ENCODE data around the gene TJP1.
"Not testable (repeated sequence)": the region's sequence is repeated elsewhere in the genome, so short reads cannot be mapped to it uniquely, and the experiment has no call there.

TJP1 gene

DNA sequence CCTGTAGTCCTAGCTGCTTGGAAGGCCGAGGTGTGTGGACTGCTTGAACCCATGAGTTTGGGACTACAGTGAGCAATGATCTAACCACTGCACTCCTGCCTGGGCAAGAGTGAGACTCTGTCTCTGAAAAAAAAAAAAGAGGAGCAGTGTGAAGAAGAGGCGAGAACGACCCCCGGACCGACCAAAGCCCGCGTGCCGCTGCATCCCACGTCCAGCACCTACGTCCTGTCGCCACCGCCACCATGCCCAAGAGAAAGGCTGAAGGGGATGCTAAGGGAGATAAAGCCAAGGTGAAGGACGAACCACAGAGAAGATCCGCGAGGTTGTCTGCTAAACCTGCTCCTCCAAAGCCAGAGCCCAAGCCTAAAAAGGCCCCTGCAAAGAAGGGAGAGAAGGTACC lies 91.8 kb downstream of the TJP1 start:
- H3K9ac ChIP-seq (ENCODE audit: low read length); H4K8ac ChIP-seq (ENCODE audit: low read depth, low read length); H3K4me1 ChIP-seq (ENCODE audit: control insufficient read depth, low read depth, low read length); H3K27ac ChIP-seq (ENCODE audit: low read depth, low read length); DNase-seq; H3K4me2 ChIP-seq (ENCODE audit: low read length); H3K23ac ChIP-seq (ENCODE audit: low read length); H3K4ac ChIP-seq (ENCODE audit: low read depth, low read length); H2BK120ac ChIP-seq (ENCODE audit: low read depth, low read length); H3K36me3 ChIP-seq (ENCODE audit: control insufficient read depth, insufficient read depth, low read length); H3K18ac ChIP-seq (ENCODE audit: low read length); H4K5ac ChIP-seq (ENCODE audit: low read length); H3K56ac ChIP-seq (ENCODE audit: low read length); H3K79me1 ChIP-seq (ENCODE audit: low read length); H3K79me2 ChIP-seq (ENCODE audit: control insufficient read depth, insufficient read depth, low read length); H2BK5ac ChIP-seq (ENCODE audit: low read length); H3K27me3 ChIP-seq (ENCODE audit: insufficient read depth, low read length, poor library complexity); H2BK15ac ChIP-seq (replicated peaks; ENCODE audit: low read depth); H2AK5ac ChIP-seq (ENCODE audit: low read length); H3K4me3 ChIP-seq (ENCODE audit: low read length): not testable (repeated sequence)
- WGBS (ENCODE audit: extremely low coverage, insufficient coverage, low lambda C conversion rate) = no CpG with 5 or more reads among the region's 15 CpGs

GRCh38 chr15:29728418-29728817 lies 93.8 kb downstream of the TJP1 start:
- no peaks in the 10 kb centered on the region for H3K4me1 ChIP-seq (ENCODE audit: control insufficient read depth, low read depth, low read length)
- no CpG with 5 or more reads among the region's 2 CpGs for WGBS (ENCODE audit: extremely low coverage, insufficient coverage, low lambda C conversion rate)
- no peak for DNase-seq
- H3K4ac ChIP-seq (ENCODE audit: low read depth, low read length) = no peak overlapping the region
- no peak overlapping the region for H2BK120ac ChIP-seq (ENCODE audit: low read depth, low read length)
- no peak overlapping the region for H3K27ac ChIP-seq (ENCODE audit: low read depth, low read length)
- H3K4me3 ChIP-seq (ENCODE audit: low read length) = no peak overlapping the region
- no peak overlapping the region for H4K5ac ChIP-seq (ENCODE audit: low read length)
- H3K4me2 ChIP-seq (ENCODE audit: low read length) = no peak overlapping the region
- no peak overlapping the region for H2AK5ac ChIP-seq (ENCODE audit: low read length)
- no peak overlapping the region for H3K9ac ChIP-seq (ENCODE audit: low read length)
- no peak overlapping the region for H2BK5ac ChIP-seq (ENCODE audit: low read length)
- no peak overlapping the region for H4K8ac ChIP-seq (ENCODE audit: low read depth, low read length)
- H3K79me1 ChIP-seq (ENCODE audit: low read length) = no peaks in the 10 kb centered on the region
- no peak overlapping the region for H3K23ac ChIP-seq (ENCODE audit: low read length)
- peaks cover 12% of the 10 kb centered on the region for H3K36me3 ChIP-seq (ENCODE audit: control insufficient read depth, insufficient read depth, low read length)
- H3K56ac ChIP-seq (ENCODE audit: low read length) = no peak overlapping the region
- H3K27me3 ChIP-seq (ENCODE audit: insufficient read depth, low read length, poor library complexity) = no peaks in the 10 kb centered on the region
- H3K18ac ChIP-seq (ENCODE audit: low read length) = no peak overlapping the region
- no peaks in the 10 kb centered on the region for H3K79me2 ChIP-seq (ENCODE audit: control insufficient read depth, insufficient read depth, low read length)
- H2BK15ac ChIP-seq (replicated peaks; ENCODE audit: low read depth) = no peak overlapping the region

GRCh38 chr15:29727871-29728270 lies 94.4 kb downstream of the TJP1 start:
- DNase-seq = no peak
- no peak overlapping the region for H3K23ac ChIP-seq (ENCODE audit: low read length)
- H2BK5ac ChIP-seq (ENCODE audit: low read length) = no peak overlapping the region
- H3K56ac ChIP-seq (ENCODE audit: low read length) = no peak overlapping the region
- H4K5ac ChIP-seq (ENCODE audit: low read length) = no peak overlapping the region
- no CpG with 5 or more reads among the region's 5 CpGs for WGBS (ENCODE audit: extremely low coverage, insufficient coverage, low lambda C conversion rate)
- H3K27me3 ChIP-seq (ENCODE audit: insufficient read depth, low read length, poor library complexity) = no peaks in the 10 kb centered on the region
- peaks cover 15% of the 10 kb centered on the region for H3K36me3 ChIP-seq (ENCODE audit: control insufficient read depth, insufficient read depth, low read length)
- no peak overlapping the region for H2AK5ac ChIP-seq (ENCODE audit: low read length)
- H2BK120ac ChIP-seq (ENCODE audit: low read depth, low read length) = no peak overlapping the region
- no peak overlapping the region for H3K27ac ChIP-seq (ENCODE audit: low read depth, low read length)
- H3K4me1 ChIP-seq (ENCODE audit: control insufficient read depth, low read depth, low read length) = no peaks in the 10 kb centered on the region
- no peak overlapping the region for H3K18ac ChIP-seq (ENCODE audit: low read length)
- H3K4ac ChIP-seq (ENCODE audit: low read depth, low read length) = no peak overlapping the region
- H2BK15ac ChIP-seq (replicated peaks; ENCODE audit: low read depth) = no peak overlapping the region
- H3K9ac ChIP-seq (ENCODE audit: low read length) = no peak overlapping the region
- H3K79me1 ChIP-seq (ENCODE audit: low read length) = no peaks in the 10 kb centered on the region
- H4K8ac ChIP-seq (ENCODE audit: low read depth, low read length) = no peak overlapping the region
- no peak overlapping the region for H3K4me3 ChIP-seq (ENCODE audit: low read length)
- no peak overlapping the region for H3K4me2 ChIP-seq (ENCODE audit: low read length)
- no peaks in the 10 kb centered on the region for H3K79me2 ChIP-seq (ENCODE audit: control insufficient read depth, insufficient read depth, low read length)

DNA sequence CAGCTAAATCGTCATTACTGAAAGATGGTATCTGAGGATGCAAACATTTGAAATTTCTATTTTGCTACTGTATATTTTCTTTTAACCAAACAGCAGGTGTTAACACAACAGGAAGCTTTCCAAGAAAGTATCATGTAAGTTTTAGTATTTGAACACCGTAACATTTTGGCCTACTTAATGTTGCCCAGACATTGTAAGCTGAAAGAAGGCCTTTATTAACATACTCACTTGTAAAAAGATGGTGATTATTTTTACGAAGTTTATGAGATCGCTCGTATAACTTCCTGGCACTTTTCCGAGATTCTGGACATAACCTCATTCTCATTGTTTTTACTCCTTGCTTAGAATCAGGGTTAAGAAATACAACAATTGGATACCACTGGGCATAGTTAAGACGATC lies 95.7 kb downstream of the TJP1 start:
- Histone ChIP-seq H3K27ac (ENCODE audit: low read depth, low read length) (no peak overlapping the region), H4K5ac (ENCODE audit: low read length) (no peak overlapping the region), H3K4ac (ENCODE audit: low read depth, low read length) (no peak overlapping the region), H3K27me3 (ENCODE audit: insufficient read depth, low read length, poor library complexity) (no peaks in the 10 kb centered on the region), H3K56ac (ENCODE audit: low read length) (no peak overlapping the region), H2BK5ac (ENCODE audit: low read length) (no peak overlapping the region), H2BK15ac (replicated peaks; ENCODE audit: low read depth) (no peak overlapping the region), H3K79me2 (ENCODE audit: control insufficient read depth, insufficient read depth, low read length) (no peaks in the 10 kb centered on the region), H3K79me1 (ENCODE audit: low read length) (no peaks in the 10 kb centered on the region), H2BK120ac (ENCODE audit: low read depth, low read length) (no peak overlapping the region), H3K23ac (ENCODE audit: low read length) (no peak overlapping the region), H2AK5ac (ENCODE audit: low read length) (no peak overlapping the region), H3K4me1 (ENCODE audit: control insufficient read depth, low read depth, low read length) (no peaks in the 10 kb centered on the region), H3K9ac (ENCODE audit: low read length) (no peak overlapping the region), H3K18ac (ENCODE audit: low read length) (no peak overlapping the region), H3K4me2 (ENCODE audit: low read length) (no peak overlapping the region), H4K8ac (ENCODE audit: low read depth, low read length) (no peak overlapping the region), H3K36me3 (ENCODE audit: control insufficient read depth, insufficient read depth, low read length) (peaks cover 14% of the 10 kb centered on the region), H3K4me3 (ENCODE audit: low read length) (no peak overlapping the region)
- no peak for DNase-seq
- no CpG with 5 or more reads among the region's 7 CpGs for WGBS (ENCODE audit: extremely low coverage, insufficient coverage, low lambda C conversion rate)

GRCh38 chr15:29724026-29724425 lies 98.2 kb downstream of the TJP1 start:
- H2BK15ac ChIP-seq (replicated peaks; ENCODE audit: low read depth) = no peak overlapping the region
- no peaks in the 10 kb centered on the region for H3K79me1 ChIP-seq (ENCODE audit: low read length)
- no peak overlapping the region for H3K4ac ChIP-seq (ENCODE audit: low read depth, low read length)
- H3K18ac ChIP-seq (ENCODE audit: low read length) = no peak overlapping the region
- H3K23ac ChIP-seq (ENCODE audit: low read length) = no peak overlapping the region
- no CpG with 5 or more reads among the region's 3 CpGs for WGBS (ENCODE audit: extremely low coverage, insufficient coverage, low lambda C conversion rate)
- H2AK5ac ChIP-seq (ENCODE audit: low read length) = no peak overlapping the region
- no peak overlapping the region for H2BK5ac ChIP-seq (ENCODE audit: low read length)
- no peaks in the 10 kb centered on the region for H3K27me3 ChIP-seq (ENCODE audit: insufficient read depth, low read length, poor library complexity)
- H3K4me3 ChIP-seq (ENCODE audit: low read length) = no peak overlapping the region
- no peaks in the 10 kb centered on the region for H3K79me2 ChIP-seq (ENCODE audit: control insufficient read depth, insufficient read depth, low read length)
- no peak overlapping the region for H2BK120ac ChIP-seq (ENCODE audit: low read depth, low read length)
- no peak overlapping the region for H3K9ac ChIP-seq (ENCODE audit: low read length)
- no peak overlapping the region for H3K56ac ChIP-seq (ENCODE audit: low read length)
- DNase-seq = no peak
- no peak overlapping the region for H3K4me2 ChIP-seq (ENCODE audit: low read length)
- H4K5ac ChIP-seq (ENCODE audit: low read length) = no peak overlapping the region
- H3K4me1 ChIP-seq (ENCODE audit: control insufficient read depth, low read depth, low read length) = no peaks in the 10 kb centered on the region
- H3K27ac ChIP-seq (ENCODE audit: low read depth, low read length) = no peak overlapping the region
- H3K36me3 ChIP-seq (ENCODE audit: control insufficient read depth, insufficient read depth, low read length) = peaks cover 17% of the 10 kb centered on the region
- no peak overlapping the region for H4K8ac ChIP-seq (ENCODE audit: low read depth, low read length)

GRCh38 chr15:29713784-29714183 lies 108.5 kb downstream of the TJP1 start:
- Histone ChIP-seq H2BK15ac (replicated peaks; ENCODE audit: low read depth) (no peak overlapping the region), H4K5ac (ENCODE audit: low read length) (no peak overlapping the region), H3K9ac (ENCODE audit: low read length) (no peak overlapping the region), H3K27me3 (ENCODE audit: insufficient read depth, low read length, poor library complexity) (no peaks in the 10 kb centered on the region), H3K36me3 (ENCODE audit: control insufficient read depth, insufficient read depth, low read length) (peaks cover 13% of the 10 kb centered on the region), H3K4me2 (ENCODE audit: low read length) (no peak overlapping the region), H3K4me3 (ENCODE audit: low read length) (no peak overlapping the region), H3K4ac (ENCODE audit: low read depth, low read length) (no peak overlapping the region), H2AK5ac (ENCODE audit: low read length) (no peak overlapping the region), H3K18ac (ENCODE audit: low read length) (no peak overlapping the region), H3K23ac (ENCODE audit: low read length) (no peak overlapping the region), H3K27ac (ENCODE audit: low read depth, low read length) (no peak overlapping the region), H4K8ac (ENCODE audit: low read depth, low read length) (no peak overlapping the region), H2BK120ac (ENCODE audit: low read depth, low read length) (no peak overlapping the region), H3K79me2 (ENCODE audit: control insufficient read depth, insufficient read depth, low read length) (no peaks in the 10 kb centered on the region), H2BK5ac (ENCODE audit: low read length) (no peak overlapping the region), H3K79me1 (ENCODE audit: low read length) (no peaks in the 10 kb centered on the region), H3K56ac (ENCODE audit: low read length) (no peak overlapping the region), H3K4me1 (ENCODE audit: control insufficient read depth, low read depth, low read length) (no peaks in the 10 kb centered on the region)
- DNase-seq = no peak

All from mesendoderm (in vitro differentiated cells).